AG09309 (cell line): Measurements from ENCODE around the gene ZFP62.
"Not testable (repeated sequence)": the region's sequence is repeated elsewhere in the genome, so short reads cannot be mapped to it uniquely, and the experiment has no call there.

ENCODE experiments used
- DNase-seq: peaks from one replicate; pipeline ENCODE4 v3.0.0-alpha.2; 2010; ENCODE audit warnings: low read depth
- H3K4me3 ChIP-seq: 2 replicates; pipeline ENCODE4 v1.5.1; 2011; ENCODE audit warnings: mild to moderate bottlenecking, low read depth, low read length, moderate library complexity; ENCODE audit not compliant: control insufficient read depth
- TF ChIP-seq, protein P1 (sequence below): IDR thresholded peaks from 2 replicates; pipeline ENCODE4 v1.5.1; 2011; ENCODE audit warnings: mild to moderate bottlenecking, low read depth, low read length, inconsistent platforms; ENCODE audit not compliant: insufficient read depth, control insufficient read depth; ENCODE audit errors: missing control alignments

Gene ZFP62

DNA sequence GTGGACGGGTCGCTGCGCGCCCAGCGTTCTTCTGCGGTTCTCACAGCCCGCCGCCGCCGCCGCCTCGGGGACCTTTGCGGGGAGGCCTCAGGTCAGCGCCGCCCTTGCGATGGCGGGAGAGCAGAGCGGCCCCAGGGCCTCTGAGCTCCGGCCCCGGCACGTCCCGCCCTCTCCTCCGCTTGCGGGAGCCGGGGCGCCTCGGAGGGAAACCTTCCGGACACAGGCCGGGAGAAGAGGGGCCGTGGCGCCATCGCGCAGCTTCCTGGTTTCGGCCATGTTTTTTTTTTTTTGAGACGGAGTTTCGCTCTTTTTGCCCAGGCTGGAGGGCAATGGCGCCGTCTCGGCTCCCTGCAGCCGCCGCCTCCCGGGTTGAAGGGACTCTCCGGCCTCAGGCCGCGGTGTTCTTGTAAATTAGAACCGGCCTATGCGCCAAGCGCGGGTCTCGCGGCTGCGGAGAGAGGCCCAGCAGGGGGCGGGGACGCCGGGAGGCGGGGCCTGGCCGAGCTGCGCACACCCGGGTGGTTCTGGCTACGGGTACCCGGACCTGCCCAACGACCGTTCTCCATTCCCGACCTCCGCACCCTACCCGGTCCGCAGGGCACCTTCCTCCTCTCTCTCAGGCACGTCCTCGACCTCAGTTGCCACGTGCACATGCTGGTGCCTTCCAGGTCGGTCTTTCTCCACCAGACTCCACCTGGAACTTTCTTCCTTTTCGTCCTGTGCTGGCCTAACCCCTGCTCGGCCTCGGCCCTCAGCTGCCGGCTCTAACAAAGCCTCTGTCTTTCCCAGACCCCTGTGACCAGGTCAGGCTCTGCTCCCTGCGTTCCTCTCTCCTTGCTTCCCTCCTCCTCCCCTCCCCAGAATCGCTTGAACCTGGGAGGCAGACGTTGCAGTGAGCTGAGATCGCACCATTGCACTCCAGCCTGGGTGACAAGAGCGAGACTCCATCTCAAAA lies 29.7 kb downstream of the ZFP62 start:
- TF ChIP-seq, protein P1, sequence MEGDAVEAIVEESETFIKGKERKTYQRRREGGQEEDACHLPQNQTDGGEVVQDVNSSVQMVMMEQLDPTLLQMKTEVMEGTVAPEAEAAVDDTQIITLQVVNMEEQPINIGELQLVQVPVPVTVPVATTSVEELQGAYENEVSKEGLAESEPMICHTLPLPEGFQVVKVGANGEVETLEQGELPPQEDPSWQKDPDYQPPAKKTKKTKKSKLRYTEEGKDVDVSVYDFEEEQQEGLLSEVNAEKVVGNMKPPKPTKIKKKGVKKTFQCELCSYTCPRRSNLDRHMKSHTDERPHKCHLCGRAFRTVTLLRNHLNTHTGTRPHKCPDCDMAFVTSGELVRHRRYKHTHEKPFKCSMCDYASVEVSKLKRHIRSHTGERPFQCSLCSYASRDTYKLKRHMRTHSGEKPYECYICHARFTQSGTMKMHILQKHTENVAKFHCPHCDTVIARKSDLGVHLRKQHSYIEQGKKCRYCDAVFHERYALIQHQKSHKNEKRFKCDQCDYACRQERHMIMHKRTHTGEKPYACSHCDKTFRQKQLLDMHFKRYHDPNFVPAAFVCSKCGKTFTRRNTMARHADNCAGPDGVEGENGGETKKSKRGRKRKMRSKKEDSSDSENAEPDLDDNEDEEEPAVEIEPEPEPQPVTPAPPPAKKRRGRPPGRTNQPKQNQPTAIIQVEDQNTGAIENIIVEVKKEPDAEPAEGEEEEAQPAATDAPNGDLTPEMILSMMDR, result no peak
- DNase-seq, result no peak
- peak overlapping the region; percentile 68 for H3K4me3 ChIP-seq

DNA sequence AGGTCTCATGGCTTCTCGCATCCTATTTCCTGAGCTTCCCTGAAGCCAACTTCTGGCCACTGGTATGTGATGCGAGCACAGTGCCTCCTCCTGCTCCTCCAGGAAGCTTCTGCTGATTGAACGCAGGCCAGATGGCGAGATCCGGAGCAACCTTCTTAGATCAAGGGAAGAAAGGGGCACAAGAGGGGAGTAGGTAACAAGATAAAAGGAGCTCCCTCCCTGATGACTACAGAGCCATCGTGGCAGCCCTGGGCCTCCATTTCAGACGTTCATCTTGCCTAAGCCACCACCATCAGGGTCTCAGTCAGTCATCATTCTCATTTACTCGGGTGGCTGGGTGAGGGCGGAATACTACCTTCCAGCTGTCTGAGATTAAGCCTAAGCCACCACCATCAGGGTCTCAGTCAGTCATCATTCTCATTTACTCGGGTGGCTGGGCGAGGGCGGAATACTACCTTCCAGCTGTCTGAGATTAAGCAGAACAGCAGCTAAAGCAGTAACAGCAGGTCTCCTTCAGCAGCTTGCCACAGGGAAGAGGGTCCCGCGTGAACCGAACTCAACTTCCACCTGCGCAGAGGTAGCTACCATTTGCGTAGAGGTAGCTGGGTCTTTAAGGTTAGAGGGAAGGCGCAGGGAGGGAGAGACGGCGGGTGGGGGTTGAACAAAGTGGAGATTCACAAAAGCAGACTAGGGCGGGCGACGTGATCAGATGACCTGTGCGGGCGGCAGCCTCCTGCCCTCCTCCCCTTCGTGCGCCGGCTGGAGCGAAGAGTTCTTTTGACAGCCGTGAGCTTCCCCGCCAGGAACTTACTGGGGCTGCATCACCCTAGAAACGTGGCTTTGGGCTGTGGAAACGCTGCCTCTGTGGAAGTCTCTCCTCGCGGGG lies 30.6 kb downstream of the ZFP62 start:
- TF ChIP-seq, protein P1, result no peak
- DNase-seq, result no peak
- peak overlapping the region; percentile 68 for H3K4me3 ChIP-seq

DNA sequence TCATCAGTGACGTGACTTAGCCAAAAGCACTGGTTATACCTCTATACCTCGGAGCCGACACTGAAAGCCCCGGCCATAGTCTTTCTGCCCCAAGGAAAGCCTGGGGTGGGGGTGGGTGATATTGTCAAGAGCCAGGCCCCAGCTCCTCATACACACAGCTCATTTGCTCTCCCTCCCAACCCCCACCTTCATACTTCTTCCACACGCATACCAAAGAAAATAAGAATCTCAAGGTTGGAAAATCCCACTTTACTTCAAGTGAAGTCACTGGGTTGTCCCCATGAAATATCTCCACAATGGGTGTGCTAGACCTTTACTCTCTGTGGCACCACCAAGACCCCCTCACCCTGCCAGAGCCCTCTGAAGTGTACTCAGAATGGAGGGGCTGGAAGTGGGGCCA lies 31.4 kb downstream of the ZFP62 start:
- TF ChIP-seq, protein P1, result no peak
- DNase-seq, result no peak
- no peak overlapping the region for H3K4me3 ChIP-seq

GRCh38 chr5:180828756-180829531 lies 32.1 kb downstream of the ZFP62 start:
- H3K4me3 ChIP-seq, DNase-seq: not testable (repeated sequence)

GRCh38 chr5:180827374-180827773 lies 33.7 kb downstream of the ZFP62 start:
- H3K4me3 ChIP-seq, DNase-seq: not testable (repeated sequence)

DNA sequence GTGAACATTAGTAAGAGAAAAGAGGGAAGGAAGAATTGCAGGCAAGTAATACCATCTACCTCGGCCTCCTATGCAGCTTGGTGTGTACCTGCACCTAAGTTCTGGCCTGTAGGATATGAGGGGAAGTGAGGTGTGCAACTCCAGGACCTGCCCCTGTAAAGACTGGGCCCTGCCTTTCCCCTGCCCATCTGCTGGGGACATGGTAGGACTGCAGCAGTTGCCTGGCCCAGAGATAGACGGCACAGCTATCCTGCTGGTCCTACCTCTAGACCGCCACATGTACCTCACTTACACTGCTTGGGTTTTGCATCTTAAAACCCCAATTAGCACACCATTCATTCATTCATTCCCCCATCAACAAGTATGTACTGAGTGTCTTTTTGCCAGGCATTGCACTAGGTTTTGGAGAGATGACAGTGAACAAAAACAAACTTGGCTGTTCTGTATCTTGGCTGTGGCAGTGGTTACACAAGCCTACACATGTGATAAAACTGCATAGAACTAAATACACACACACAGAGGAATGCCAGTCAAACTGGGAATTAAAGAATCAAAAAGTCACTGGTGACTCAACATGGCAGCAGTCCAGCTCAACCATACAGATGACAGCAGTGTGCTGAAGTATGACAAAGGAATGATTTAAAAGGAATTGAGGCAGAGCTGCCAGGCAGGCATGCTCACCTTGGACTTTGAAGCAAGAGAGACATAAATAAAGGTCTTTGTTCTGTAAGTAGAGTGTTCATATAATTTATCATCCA lies 35.1 kb downstream of the ZFP62 start:
- no peak for DNase-seq
- H3K4me3 ChIP-seq, result no peak overlapping the region
- TF ChIP-seq, protein P1, result no peak
